Naive thymus-derived CD4-positive, alpha-beta T cell (primary cell): ENCODE measurements around the gene ACAD10. TPM values are rescaled to one million over a fixed set of nuclear protein-coding genes. Genes with fewer than 3 reads are reported as not detected.

Source experiments
- ATAC-seq: fragments of 150-1000 bp; cut with Tn5 transposase; 2 replicates; pipeline ENCODE4 v1.10.0; 2021; ENCODE audit warnings: mild to moderate bottlenecking, moderate library complexity
- CTCF ChIA-PET: fragments of 350-600 bp; sonication (Branson Sonifier 250); formaldehyde crosslinking; loops from one replicate; lab custom pipeline; 2021; ENCODE audit warnings: antibody characterized with exemption; lab: Charles Lee
- POLR2A ChIA-PET: fragments of 350-600 bp; sonication (Branson Sonifier 250); formaldehyde crosslinking; loops from one replicate; lab custom pipeline; 2021; ENCODE audit warnings: antibody characterized with exemption, inconsistent platforms; lab: Charles Lee
- DNase-seq, 9 donors: peaks; one replicate each; pipeline versions ENCODE4 v3.0.0 to v3.0.0-alpha.2; 2020 to 2022; ENCODE audit warnings: mixed read lengths in 1 of 9
- H3K27ac ChIP-seq: one replicate; pipeline ENCODE4 v1.7.0; 2013; ENCODE audit warnings: mild to moderate bottlenecking, low read depth, low read length, moderate library complexity
- H3K27me3 ChIP-seq, 2 donors: one replicate each; pipeline ENCODE4 v1.7.0; 2013; ENCODE audit warnings: low read length in 2 of 2, mild to moderate bottlenecking in 2 of 2, moderate library complexity in 2 of 2; ENCODE audit not compliant: control insufficient read depth in 2 of 2, insufficient read depth in 2 of 2
- H3K36me3 ChIP-seq, 3 experiments: 1 replicate in 2 of 3; 2 replicates in 1 of 3; pipeline ENCODE4 v1.7.0; 2013; ENCODE audit warnings: low read length in 3 of 3, mild to moderate bottlenecking in 3 of 3, moderate library complexity in 1 of 3; ENCODE audit not compliant: insufficient read depth in 3 of 3, control insufficient read depth in 2 of 3
- H3K4me1 ChIP-seq, 2 donors: one replicate each; pipeline ENCODE4 v1.7.0; 2013; ENCODE audit warnings: low read length in 2 of 2, mild to moderate bottlenecking in 2 of 2, moderate library complexity in 1 of 2; ENCODE audit not compliant: control insufficient read depth in 2 of 2, insufficient read depth in 2 of 2
- H3K4me3 ChIP-seq: 2 replicates; pipeline ENCODE4 v1.7.0; 2013; ENCODE audit warnings: mild to moderate bottlenecking, low read length
- H3K9me3 ChIP-seq, 3 experiments: 1 replicate in 2 of 3; 2 replicates in 1 of 3; pipeline ENCODE4 v1.7.0; 2013; ENCODE audit warnings: low read length in 3 of 3; ENCODE audit not compliant: control insufficient read depth in 2 of 3
- H3K27ac Mint-ChIP-seq, 9 donors: one replicate each; pipeline ENCODE4 v1.8.0; 2020 to 2022; ENCODE audit warnings: mixed read lengths in 9 of 9, mild to moderate bottlenecking in 8 of 9, moderate library complexity in 5 of 9, inconsistent platforms in 2 of 9
- H3K27me3 Mint-ChIP-seq, 5 donors: one replicate each; pipeline ENCODE4 v1.8.0; 2021 to 2022; ENCODE audit warnings: mixed read lengths in 5 of 5, mild to moderate bottlenecking in 1 of 5
- H3K36me3 Mint-ChIP-seq, 5 donors: one replicate each; pipeline ENCODE4 v1.8.0; 2020 to 2022; ENCODE audit warnings: mixed read lengths in 5 of 5, mild to moderate bottlenecking in 3 of 5, inconsistent platforms in 1 of 5
- H3K4me1 Mint-ChIP-seq, 7 donors: one replicate each; pipeline ENCODE4 v1.8.0; 2020 to 2022; ENCODE audit warnings: mixed read lengths in 7 of 7, mild to moderate bottlenecking in 3 of 7, inconsistent platforms in 1 of 7
- H3K4me3 Mint-ChIP-seq, 10 donors: one replicate each; pipeline ENCODE4 v1.8.0; 2020 to 2022; ENCODE audit warnings: mild to moderate bottlenecking in 10 of 10, mixed read lengths in 10 of 10, moderate library complexity in 6 of 10, inconsistent platforms in 2 of 10
- H3K9me3 Mint-ChIP-seq, 11 donors: one replicate each; pipeline ENCODE4 v1.8.0; 2020 to 2022; ENCODE audit warnings: mixed read lengths in 11 of 11, mild to moderate bottlenecking in 4 of 11, inconsistent platforms in 1 of 11, moderate library complexity in 1 of 11
- intact Hi-C, 2 donors: fragments of 100-400 bp; cut with micrococcal nuclease; formaldehyde crosslinking; loops; one replicate each; pipeline ENCODE4 v1.15.1; 2023
- polyA plus RNA-seq, 2 donors: library from polyadenylated mRNA; unstranded; fragments of 300-500 nt; fragmentation: Illumina TruSeq; gene quantifications; one replicate each; pipeline ENCODE4 v1.2.3, GENCODE V29; 2021
- total RNA-seq, 6 experiments: library from RNA in 5 of 6; stranded (reverse) in 5 of 6; gene quantifications; 1 replicate in 5 of 6; 2 replicates in 1 of 6; pipeline ENCODE4 v1.2.3 and lab custom pipeline; 2021 to 2026

ACAD10 gene
- total and polyA plus RNA-seq, 7 experiments from 2014 or later = 10.4 to 65.3 (median 31.3) TPM

GRCh38 chr12:111780615-111781014, 94.8 kb downstream of the ACAD10 start:
- ATAC-seq (no peak), DNase-seq (no peak)
- no peak overlapping the region for H3K4me3 Mint-ChIP-seq
- H3K27ac Mint-ChIP-seq = no peak overlapping the region
- peaks cover 0 to 3% (median 0%) of the 10 kb centered on the region in 11 donors for H3K9me3 Mint-ChIP-seq
- Histone ChIP-seq H3K4me3 (no peak overlapping the region), H3K27ac (no peak overlapping the region), H3K9me3 (no peaks in the 10 kb centered on the region), H3K36me3 (no peaks in the 10 kb centered on the region), H3K4me1 (no peaks in the 10 kb centered on the region), H3K27me3 (no peaks in the 10 kb centered on the region)
- H3K27me3 Mint-ChIP-seq = peaks cover 0 to 5% (median 0%) of the 10 kb centered on the region in 5 donors
- H3K4me1 Mint-ChIP-seq = peaks cover 0 to 11% (median 4%) of the 10 kb centered on the region in 7 donors
- intact Hi-C loops = no loop called here
- CTCF ChIA-PET = no interaction called here
- peaks cover 0 to 6% (median 3%) of the 10 kb centered on the region in 5 donors for H3K36me3 Mint-ChIP-seq
- POLR2A ChIA-PET = no interaction called here

GRCh38 chr12:111781085-111781658, 95.3 kb downstream of the ACAD10 start:
- H3K36me3 ChIP-seq = no peaks in the 10 kb centered on the region
- no peak for ATAC-seq
- Mint-ChIP-seq H3K4me1 (peaks cover 0 to 5% (median 0%) of the 10 kb centered on the region in 7 donors), H3K9me3 (peaks cover 0 to 3% (median 0%) of the 10 kb centered on the region in 11 donors), H3K36me3 (peaks cover 0 to 6% (median 3%) of the 10 kb centered on the region in 5 donors), H3K27ac (no peak overlapping the region), H3K27me3 (peaks cover 0 to 1% (median 0%) of the 10 kb centered on the region in 5 donors), H3K4me3 (no peak overlapping the region)
- no peak overlapping the region for H3K4me3 ChIP-seq
- no peaks in the 10 kb centered on the region for H3K9me3 ChIP-seq
- ChIA-PET CTCF (no interaction called here), POLR2A (no interaction called here)
- no peak overlapping the region for H3K27ac ChIP-seq
- no peaks in the 10 kb centered on the region for H3K27me3 ChIP-seq
- no peaks in the 10 kb centered on the region for H3K4me1 ChIP-seq
- intact Hi-C loops = no loop called here
- no peak for DNase-seq

- Mint-ChIP-seq H3K27ac (no peak overlapping the region), H3K4me3 (no peak overlapping the region), H3K36me3 (peaks cover 0 to 7% (median 3%) of the 10 kb centered on the region in 5 donors), H3K27me3 (no peaks in the 10 kb centered on the region), H3K4me1 (peaks cover 0 to 2% (median 0%) of the 10 kb centered on the region in 7 donors), H3K9me3 (peaks cover 0 to 3% (median 0%) of the 10 kb centered on the region in 11 donors)
- Histone ChIP-seq H3K4me3 (no peak overlapping the region), H3K27me3 (no peaks in the 10 kb centered on the region), H3K9me3 (no peaks in the 10 kb centered on the region), H3K4me1 (no peaks in the 10 kb centered on the region), H3K36me3 (no peaks in the 10 kb centered on the region), H3K27ac (no peak overlapping the region)
- CTCF ChIA-PET = no interaction called here
- intact Hi-C loops = no loop called here
- ATAC-seq = no peak
- no peak for DNase-seq
- POLR2A ChIA-PET = no interaction called here
These were observed 97.2 kb downstream of the ACAD10 start for GRCh38 chr12:111783046-111783445.

- peaks cover 0 to 3% (median 0%) of the 10 kb centered on the region in 11 donors for H3K9me3 Mint-ChIP-seq
- DNase-seq (no peak), ATAC-seq (no peak)
- POLR2A ChIA-PET = no interaction called here
- no peaks in the 10 kb centered on the region for H3K27me3 Mint-ChIP-seq
- no peak overlapping the region for H3K4me3 ChIP-seq
- CTCF ChIA-PET = no interaction called here
- no peak overlapping the region for H3K27ac ChIP-seq
- H3K27me3 ChIP-seq = no peaks in the 10 kb centered on the region
- no peaks in the 10 kb centered on the region for H3K9me3 ChIP-seq
- H3K4me3 Mint-ChIP-seq = no peak overlapping the region
- peaks cover 0 to 7% (median 3%) of the 10 kb centered on the region in 5 donors for H3K36me3 Mint-ChIP-seq
- H3K4me1 ChIP-seq = no peaks in the 10 kb centered on the region
- intact Hi-C loops = no loop called here
- H3K36me3 ChIP-seq = no peaks in the 10 kb centered on the region
- no peak overlapping the region for H3K27ac Mint-ChIP-seq
- peaks cover 0 to 2% (median 0%) of the 10 kb centered on the region in 7 donors for H3K4me1 Mint-ChIP-seq
These were observed 99.1 kb downstream of the ACAD10 start for GRCh38 chr12:111784953-111785352.

GRCh38 chr12:111785651-111786050, 99.8 kb downstream of the ACAD10 start:
- intact Hi-C loops = no loop called here
- no peak for DNase-seq

GRCh38 chr12:111788178-111788654, 102.4 kb downstream of the ACAD10 start:
- intact Hi-C loops = no loop called here
- CTCF ChIA-PET = no interaction called here

More at GRCh38 chr12:111785651-111786050, 99.8 kb downstream of the ACAD10 start:
- Histone ChIP-seq H3K4me3 (no peak overlapping the region), H3K9me3 (no peaks in the 10 kb centered on the region), H3K4me1 (no peaks in the 10 kb centered on the region), H3K36me3 (no peaks in the 10 kb centered on the region), H3K27ac (no peak overlapping the region), H3K27me3 (no peaks in the 10 kb centered on the region)
- ATAC-seq = no peak
- Mint-ChIP-seq H3K4me1 (no peaks in the 10 kb centered on the region), H3K36me3 (peaks cover 0 to 7% (median 3%) of the 10 kb centered on the region in 5 donors), H3K9me3 (peaks cover 0 to 3% (median 0%) of the 10 kb centered on the region in 11 donors), H3K4me3 (no peak overlapping the region), H3K27ac (no peak overlapping the region), H3K27me3 (no peaks in the 10 kb centered on the region)
- POLR2A ChIA-PET = interaction anchor here (0.6 kb wide), 1 partner anchor 342 kb away, joined by 3 read pairs; no protein-coding TSS in a partner anchor
- CTCF ChIA-PET = no interaction called here

GRCh38 chr12:111789779-111790178, 103.9 kb downstream of the ACAD10 start:
- Mint-ChIP-seq H3K4me1 (no peaks in the 10 kb centered on the region), H3K27me3 (no peaks in the 10 kb centered on the region), H3K4me3 (no peak overlapping the region), H3K9me3 (no peaks in the 10 kb centered on the region), H3K27ac (no peak overlapping the region), H3K36me3 (peaks cover 0 to 4% (median 0%) of the 10 kb centered on the region in 5 donors)
- DNase-seq = no peak
- no peaks in the 10 kb centered on the region for H3K4me1 ChIP-seq
- H3K27ac ChIP-seq = no peak overlapping the region
- no peaks in the 10 kb centered on the region for H3K9me3 ChIP-seq
- no peaks in the 10 kb centered on the region for H3K36me3 ChIP-seq
- no peaks in the 10 kb centered on the region for H3K27me3 ChIP-seq
- intact Hi-C loops = no loop called here
- no peak for ATAC-seq
- no peak overlapping the region for H3K4me3 ChIP-seq
- CTCF ChIA-PET = interaction anchor here (0.6 kb wide), 1 partner anchor 36 kb away, joined by 3 read pairs; no protein-coding TSS in a partner anchor
- POLR2A ChIA-PET = interaction anchor here (0.5 kb wide), 1 partner anchor 23 kb away, joined by 3 read pairs; no protein-coding TSS in a partner anchor

More at GRCh38 chr12:111788178-111788654, 102.4 kb downstream of the ACAD10 start:
- Mint-ChIP-seq H3K9me3 (no peaks in the 10 kb centered on the region), H3K27me3 (no peaks in the 10 kb centered on the region), H3K4me3 (no peak overlapping the region), H3K4me1 (no peaks in the 10 kb centered on the region), H3K27ac (no peak overlapping the region), H3K36me3 (peaks cover 0 to 4% (median 0%) of the 10 kb centered on the region in 5 donors)
- peak; percentile 32 for ATAC-seq
- POLR2A ChIA-PET = no interaction called here
- no peaks in the 10 kb centered on the region for H3K27me3 ChIP-seq
- DNase-seq = no peak
- H3K9me3 ChIP-seq = no peaks in the 10 kb centered on the region
- no peak overlapping the region for H3K4me3 ChIP-seq
- no peaks in the 10 kb centered on the region for H3K36me3 ChIP-seq
- no peaks in the 10 kb centered on the region for H3K4me1 ChIP-seq
- H3K27ac ChIP-seq = no peak overlapping the region
